Esophagus squamous epithelium (tissue), 5 donors: Measurements from ENCODE around the gene KLHL41. TPM values are rescaled to one million over a fixed set of nuclear protein-coding genes. Genes with fewer than 3 reads are reported as not detected.

Experiments used
- DNase-seq: peaks from one replicate; lab custom pipeline; 2025; lab: John Stamatoyannopoulos, UW
- H3K27ac ChIP-seq, 4 donors: fragments of 200-600 bp; sonication (generic); one replicate each; pipeline ENCODE4 v1.5.1; 2016 to 2019; ENCODE audit warnings: mild to moderate bottlenecking in 1 of 4
- H3K27me3 ChIP-seq, 4 donors: fragments of 200-600 bp; sonication (generic); 1 replicate in 3 of 4; 2 replicates in 1 of 4; pipeline versions ENCODE4 v1.5.1 to v1.6.0; 2017 to 2021; ENCODE audit warnings: antibody characterized with exemption in 1 of 4
- H3K36me3 ChIP-seq, 3 donors: fragments of 200-600 bp; sonication (generic); one replicate each; pipeline ENCODE4 v1.5.1; 2016 to 2019
- H3K4me1 ChIP-seq, 3 donors: fragments of 200-600 bp; sonication (generic); one replicate each; pipeline ENCODE4 v1.5.1; 2017 to 2019
- H3K4me3 ChIP-seq, 4 donors: fragments of 200-600 bp; sonication (generic); 1 replicate in 3 of 4; 2 replicates in 1 of 4; pipeline ENCODE4 v1.5.1; 2016 to 2019; ENCODE audit warnings: mild to moderate bottlenecking in 2 of 4, moderate library complexity in 1 of 4
- H3K9me3 ChIP-seq, 3 donors: fragments of 200-600 bp; sonication (generic); one replicate each; pipeline ENCODE4 v1.5.1; 2016 to 2019
- POLR2A ChIP-seq, 4 donors: fragments of 450-650 bp; IDR thresholded peaks; one replicate each; pipeline ENCODE4 v1.6.1; 2017; ENCODE audit warnings: antibody characterized with exemption in 4 of 4, mild to moderate bottlenecking in 4 of 4, moderate library complexity in 3 of 4
- WGBS, 2 donors: methylation state at CpG; one replicate each; pipeline ENCODE4 v1.1.5; 2018; 5-methylcytosine and 5-hydroxymethylcytosine counted together
- intact Hi-C: fragments of 100-400 bp; cut with DNase I; formaldehyde crosslinking; loops from one replicate; pipeline ENCODE4 v1.15.0; 2022
- total RNA-seq, 4 donors: library from RNA; depleted of rRNA; stranded (reverse); fragments of >200 nt; gene quantifications; one replicate each; pipeline ENCODE4 v1.1.0, GENCODE V29; 2016
- TF ChIP-seq, protein P1 (sequence below), 6 experiments: fragments of 450-650 bp in 4 of 6; fragments of 200-600 bp in 2 of 6; sonication (generic) in 2 of 6; IDR thresholded peaks; one replicate each; pipeline ENCODE4 v1.5.1; 2016 to 2019; ENCODE audit warnings: antibody characterized with exemption in 6 of 6, mild to moderate bottlenecking in 4 of 6, moderate library complexity in 4 of 6
- donor health status: DM: yes; HTN: yes; CAD: no.

KLHL41 gene
- under 1 TPM in 2 of 4 donors, not detected in 2; 0.40 to 0.76 TPM for total RNA-seq

DNA sequence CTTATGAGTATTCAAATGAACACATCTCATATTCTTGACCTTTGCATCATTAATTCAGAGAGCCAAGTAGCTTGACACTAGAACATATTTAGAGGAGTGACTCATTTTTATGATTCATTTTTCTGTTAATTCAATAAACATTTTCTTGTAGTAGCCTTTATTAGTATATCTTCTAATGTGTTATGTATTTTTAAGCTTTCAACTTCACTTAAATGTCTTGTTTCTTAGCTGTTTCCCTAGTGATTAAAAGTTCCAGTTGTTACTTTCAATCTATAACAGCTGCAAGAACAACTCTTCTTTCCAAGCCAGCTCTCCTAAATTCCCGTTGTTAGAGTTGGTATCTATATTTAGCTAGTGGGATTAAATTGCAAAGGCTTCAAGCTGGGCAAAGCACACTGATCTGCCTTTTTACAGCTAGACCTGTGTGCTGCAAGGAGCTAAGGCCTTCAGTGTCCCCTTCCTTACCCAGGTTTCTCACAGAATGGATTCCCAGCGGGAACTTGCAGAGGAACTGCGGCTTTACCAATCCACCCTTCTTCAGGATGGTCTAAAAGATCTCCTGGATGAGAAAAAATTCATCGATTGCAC lies at the start of gene KLHL41:
Gene KLHL41 (plus strand): TSS at position 405 of the 588 bp plus-strand sequence. CDS start 77 bp downstream, at position 482.
- Histone ChIP-seq H3K4me1 (peaks cover 0 to 29% (median 6%) of the 10 kb centered on the region in 3 donors), H3K36me3 (peaks cover 0 to 13% (median 0%) of the 10 kb centered on the region in 3 donors), H3K4me3 (no peak within 1 kb of the TSS), H3K9me3 (no peaks in the 10 kb centered on the region), H3K27me3 (no peaks in the 10 kb centered on the region), H3K27ac (peak within 1 kb of the TSS in 2 of 4 donors; percentile 31 to 50)
- DNase-seq: no peak
- intact Hi-C loops: no loop called here
- TF ChIP-seq POLR2A (IDR thresholded peaks at IDR 0.05): no peak
- TF ChIP-seq, protein P1, sequence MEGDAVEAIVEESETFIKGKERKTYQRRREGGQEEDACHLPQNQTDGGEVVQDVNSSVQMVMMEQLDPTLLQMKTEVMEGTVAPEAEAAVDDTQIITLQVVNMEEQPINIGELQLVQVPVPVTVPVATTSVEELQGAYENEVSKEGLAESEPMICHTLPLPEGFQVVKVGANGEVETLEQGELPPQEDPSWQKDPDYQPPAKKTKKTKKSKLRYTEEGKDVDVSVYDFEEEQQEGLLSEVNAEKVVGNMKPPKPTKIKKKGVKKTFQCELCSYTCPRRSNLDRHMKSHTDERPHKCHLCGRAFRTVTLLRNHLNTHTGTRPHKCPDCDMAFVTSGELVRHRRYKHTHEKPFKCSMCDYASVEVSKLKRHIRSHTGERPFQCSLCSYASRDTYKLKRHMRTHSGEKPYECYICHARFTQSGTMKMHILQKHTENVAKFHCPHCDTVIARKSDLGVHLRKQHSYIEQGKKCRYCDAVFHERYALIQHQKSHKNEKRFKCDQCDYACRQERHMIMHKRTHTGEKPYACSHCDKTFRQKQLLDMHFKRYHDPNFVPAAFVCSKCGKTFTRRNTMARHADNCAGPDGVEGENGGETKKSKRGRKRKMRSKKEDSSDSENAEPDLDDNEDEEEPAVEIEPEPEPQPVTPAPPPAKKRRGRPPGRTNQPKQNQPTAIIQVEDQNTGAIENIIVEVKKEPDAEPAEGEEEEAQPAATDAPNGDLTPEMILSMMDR (IDR thresholded peaks at IDR 0.05): no peak
- 74 to 75% methylated on average over 4 of the region's 4 CpGs for WGBS, 2 donors

- Histone ChIP-seq H3K4me1 (peaks cover 0 to 7% (median 0%) of the 10 kb centered on the region in 3 donors), H3K36me3 (no peaks in the 10 kb centered on the region), H3K9me3 (no peaks in the 10 kb centered on the region), H3K4me3 (no peak overlapping the region), H3K27me3 (no peaks in the 10 kb centered on the region), H3K27ac (no peak overlapping the region)
- no peak for DNase-seq
- intact Hi-C loops: no loop called here
- TF ChIP-seq, protein P1 (IDR thresholded peaks at IDR 0.05): no peak
- no peak for TF ChIP-seq POLR2A (IDR thresholded peaks at IDR 0.05)
- WGBS, 2 donors: 78 to 100% methylated on average over 1 of the region's 1 CpG
These were observed 48.4 kb upstream of the KLHL41 start for GRCh38 chr2:169461143-169461542.

DNA sequence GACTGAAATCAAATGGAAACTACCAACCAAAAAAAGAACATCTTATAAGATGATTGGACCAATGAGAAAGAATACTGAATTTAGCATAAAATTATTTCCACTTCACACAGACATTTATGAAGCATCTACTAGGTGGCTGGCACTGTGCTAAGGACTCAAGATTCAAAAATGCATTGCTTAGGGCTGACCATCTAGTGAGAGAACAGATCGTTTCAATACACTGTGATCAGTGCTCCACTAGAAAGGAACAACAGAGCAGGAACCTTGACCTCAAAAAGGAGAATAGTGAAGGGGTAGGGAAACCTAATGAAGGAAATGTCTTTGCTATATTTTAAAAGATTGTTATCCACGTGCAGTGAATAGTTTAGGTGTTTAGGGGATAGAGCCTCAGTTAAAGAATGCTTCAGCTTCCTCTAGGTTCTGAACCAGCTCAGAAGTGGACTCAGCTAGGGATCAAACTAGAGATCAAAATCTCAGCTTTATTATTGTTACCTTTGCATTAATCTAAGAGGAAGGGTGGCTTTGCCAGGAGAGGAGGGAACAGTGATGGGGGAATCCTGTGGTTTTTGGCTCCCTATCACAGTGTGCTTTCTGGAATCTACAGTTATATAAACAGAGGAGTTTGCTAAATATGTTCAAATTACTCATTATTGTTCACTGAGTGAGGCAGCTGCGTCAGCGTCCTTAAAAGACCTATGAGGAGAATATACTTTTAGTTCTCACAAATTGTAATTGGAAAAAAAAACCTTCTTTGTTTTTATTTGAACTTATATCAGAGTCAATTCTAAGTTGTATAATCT lies 46.4 kb upstream of the KLHL41 start:
- DNase-seq: no peak
- TF ChIP-seq POLR2A (IDR thresholded peaks at IDR 0.05): no peak
- TF ChIP-seq, protein P1 (IDR thresholded peaks at IDR 0.05): no peak
- Histone ChIP-seq H3K9me3 (no peaks in the 10 kb centered on the region), H3K36me3 (no peaks in the 10 kb centered on the region), H3K27ac (no peak overlapping the region), H3K4me1 (peaks cover 0 to 7% (median 0%) of the 10 kb centered on the region in 3 donors), H3K4me3 (no peak overlapping the region), H3K27me3 (no peaks in the 10 kb centered on the region)
- intact Hi-C loops: no loop called here
- WGBS, 2 donors: 26 to 32% methylated on average over 4 of the region's 4 CpGs

- Histone ChIP-seq H3K27me3 (no peaks in the 10 kb centered on the region), H3K4me1 (peaks cover 0 to 7% (median 0%) of the 10 kb centered on the region in 3 donors), H3K27ac (no peak overlapping the region), H3K4me3 (no peak overlapping the region), H3K36me3 (no peaks in the 10 kb centered on the region), H3K9me3 (no peaks in the 10 kb centered on the region)
- DNase-seq: no peak
- TF ChIP-seq POLR2A (IDR thresholded peaks at IDR 0.05): no peak
- TF ChIP-seq, protein P1 (IDR thresholded peaks at IDR 0.05): no peak
- WGBS, 2 donors: 89 to 100% methylated on average over 1 of the region's 1 CpG
- intact Hi-C loops: no loop called here
These were observed 45.0 kb upstream of the KLHL41 start for GRCh38 chr2:169464466-169464865.

GRCh38 chr2:169464882-169465281 lies 44.6 kb upstream of the KLHL41 start:
- 59 to 68% methylated on average over 2 of the region's 2 CpGs for WGBS, 2 donors
- Histone ChIP-seq H3K4me1 (peaks cover 0 to 7% (median 0%) of the 10 kb centered on the region in 3 donors), H3K27me3 (no peaks in the 10 kb centered on the region), H3K27ac (no peak overlapping the region), H3K36me3 (no peaks in the 10 kb centered on the region), H3K4me3 (no peak overlapping the region), H3K9me3 (no peaks in the 10 kb centered on the region)
- no peak for TF ChIP-seq POLR2A (IDR thresholded peaks at IDR 0.05)
- no peak for DNase-seq
- intact Hi-C loops: no loop called here
